Hematopoietic multipotent progenitor cell (in vitro differentiated cells): ENCODE data around the gene MID1. TPM values are rescaled to one million over a fixed set of nuclear protein-coding genes. Genes with fewer than 3 reads are reported as not detected.

Experiments used
- DNase-seq, 3 donors: peaks; one replicate each; pipeline ENCODE4 v3.0.0-alpha.2; 2011 to 2015; ENCODE audit warnings: low read depth in 2 of 3, low spot score in 2 of 3
- small RNA-seq: library from RNA; depleted of rRNA; stranded (forward); fragments of <200 nt; gene quantifications from one replicate; pipeline ENCODE3, GENCODE V24; 2012
- total RNA-seq: library from RNA; depleted of rRNA; stranded (reverse); fragments of >200 nt; gene quantifications from one replicate; pipeline ENCODE4 v1.2.3, GENCODE V29; 2012

Gene MID1
- total RNA-seq, 1 donor: 0.54 TPM

- DNase-seq: peak in 1 of 3 donors; percentile 5
Measured at GRCh38 chrX:10395643-10396042, 224.7 kb downstream of the MID1 start.

Small RNA genes within 50 kb of the gene (small RNA-seq; reads per million reads assigned to genes)
- not detected for gene RNU6-800P
